Right atrium auricular region (tissue), 2 donors: ENCODE measurements around the gene GPC2. TPM values are rescaled to one million over a fixed set of nuclear protein-coding genes. Genes with fewer than 3 reads are reported as not detected.
"Not testable (repeated sequence)": the region's sequence is repeated elsewhere in the genome, so short reads cannot be mapped to it uniquely, and the experiment has no call there.

Source experiments
- DNase-seq: peaks from one replicate; pipeline ENCODE4 v3.0.0-alpha.2; 2019; ENCODE audit warnings: low spot score
- H3K27ac ChIP-seq, 2 donors: fragments of 200-600 bp; sonication (generic); 1 replicate in 1 of 2; 2 replicates in 1 of 2; pipeline ENCODE4 v1.5.1; 2016 to 2019
- H3K27me3 ChIP-seq, 2 donors: fragments of 200-600 bp; sonication (generic); one replicate each; pipeline versions ENCODE4 v1.5.1 to v1.6.0; 2017 to 2019
- H3K36me3 ChIP-seq: fragments of 200-600 bp; sonication (generic); one replicate; pipeline ENCODE4 v1.5.1; 2016
- H3K4me1 ChIP-seq, 2 donors: fragments of 200-600 bp; sonication (generic); one replicate each; pipeline versions ENCODE4 v1.5.1 to v1.6.0; 2017 to 2019
- H3K4me3 ChIP-seq, 2 donors: fragments of 200-600 bp; sonication (generic); 1 replicate in 1 of 2; 2 replicates in 1 of 2; pipeline ENCODE4 v1.5.1; 2017 to 2019; ENCODE audit warnings: mild to moderate bottlenecking in 1 of 2, moderate library complexity in 1 of 2
- H3K9me3 ChIP-seq, 2 donors: fragments of 200-600 bp; sonication (generic); one replicate each; pipeline ENCODE4 v1.5.1; 2019
- total RNA-seq, 2 donors: library from RNA; depleted of rRNA; stranded (reverse); fragments of >200 nt; gene quantifications; one replicate each; pipeline ENCODE4 v1.1.0, GENCODE V29; 2016
- TF ChIP-seq, protein P1 (sequence below), 2 donors: fragments of 200-600 bp; sonication (generic); IDR thresholded peaks; one replicate each; pipeline ENCODE4 v1.5.1; 2019; ENCODE audit warnings: antibody characterized with exemption in 2 of 2

The GPC2 gene
- total RNA-seq, 2 donors from 2014 or later = 0.12 TPM; not detected in 1

DNA sequence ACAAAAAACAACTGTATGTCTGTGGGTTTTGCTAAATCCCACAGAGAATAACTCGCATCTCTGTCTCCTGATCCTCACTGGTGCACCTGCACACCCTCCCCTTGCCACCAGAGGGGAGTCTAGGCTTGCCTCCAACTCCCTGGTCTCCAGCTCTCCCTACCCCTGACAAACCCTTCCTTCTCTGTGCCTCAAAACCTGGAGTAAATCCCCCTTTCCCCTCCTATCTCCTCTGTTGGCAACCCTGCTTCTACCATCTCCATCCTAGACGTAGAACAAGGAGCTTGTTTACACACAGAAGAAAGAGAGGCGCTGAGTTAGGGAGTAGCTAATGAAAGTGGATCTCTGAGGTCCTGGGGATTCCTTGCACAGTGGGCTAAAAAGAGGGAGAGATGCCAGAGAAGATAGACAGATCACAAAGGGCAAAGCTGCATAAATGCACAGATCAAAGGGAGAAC, 44.5 kb downstream of the GPC2 start:
- H3K9me3 ChIP-seq = no peaks in the 10 kb centered on the region
- H3K36me3 ChIP-seq = no peaks in the 10 kb centered on the region
- peaks cover 0 to 15% of the 10 kb centered on the region in 2 donors for H3K4me1 ChIP-seq
- TF ChIP-seq, protein P1, sequence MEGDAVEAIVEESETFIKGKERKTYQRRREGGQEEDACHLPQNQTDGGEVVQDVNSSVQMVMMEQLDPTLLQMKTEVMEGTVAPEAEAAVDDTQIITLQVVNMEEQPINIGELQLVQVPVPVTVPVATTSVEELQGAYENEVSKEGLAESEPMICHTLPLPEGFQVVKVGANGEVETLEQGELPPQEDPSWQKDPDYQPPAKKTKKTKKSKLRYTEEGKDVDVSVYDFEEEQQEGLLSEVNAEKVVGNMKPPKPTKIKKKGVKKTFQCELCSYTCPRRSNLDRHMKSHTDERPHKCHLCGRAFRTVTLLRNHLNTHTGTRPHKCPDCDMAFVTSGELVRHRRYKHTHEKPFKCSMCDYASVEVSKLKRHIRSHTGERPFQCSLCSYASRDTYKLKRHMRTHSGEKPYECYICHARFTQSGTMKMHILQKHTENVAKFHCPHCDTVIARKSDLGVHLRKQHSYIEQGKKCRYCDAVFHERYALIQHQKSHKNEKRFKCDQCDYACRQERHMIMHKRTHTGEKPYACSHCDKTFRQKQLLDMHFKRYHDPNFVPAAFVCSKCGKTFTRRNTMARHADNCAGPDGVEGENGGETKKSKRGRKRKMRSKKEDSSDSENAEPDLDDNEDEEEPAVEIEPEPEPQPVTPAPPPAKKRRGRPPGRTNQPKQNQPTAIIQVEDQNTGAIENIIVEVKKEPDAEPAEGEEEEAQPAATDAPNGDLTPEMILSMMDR (IDR thresholded peaks at IDR 0.05) = peak; percentile 42 to 82
- H3K4me3 ChIP-seq = no peak overlapping the region
- DNase-seq = no peak
- no peaks in the 10 kb centered on the region for H3K27me3 ChIP-seq
- no peak overlapping the region for H3K27ac ChIP-seq

DNA sequence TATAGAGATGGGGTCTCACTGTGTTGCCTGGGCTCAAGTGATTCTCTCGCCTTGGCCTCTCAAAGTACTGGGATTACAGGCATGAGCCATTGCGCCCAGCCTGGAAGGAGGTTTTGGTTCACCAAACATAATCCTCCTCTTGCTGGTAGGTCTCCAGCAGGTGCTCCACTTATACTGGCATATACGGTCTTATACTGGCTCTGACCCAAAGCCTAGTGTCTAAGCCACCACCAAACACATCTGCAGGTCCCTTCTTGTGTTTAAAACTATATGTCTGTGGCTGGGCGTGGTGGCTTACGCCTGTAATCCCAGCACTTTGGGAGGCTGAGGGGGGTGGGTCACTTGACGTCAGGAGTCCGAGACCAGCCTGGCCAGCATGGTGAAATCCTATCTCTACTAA, 45.1 kb downstream of the GPC2 start:
- Histone ChIP-seq H3K4me1 (peaks cover 0 to 16% of the 10 kb centered on the region in 2 donors), H3K9me3 (no peaks in the 10 kb centered on the region), H3K27ac (no peak overlapping the region), H3K4me3 (no peak overlapping the region), H3K36me3 (no peaks in the 10 kb centered on the region), H3K27me3 (no peaks in the 10 kb centered on the region)
- TF ChIP-seq, protein P1 (IDR thresholded peaks at IDR 0.05) = no peak
- no peak for DNase-seq

DNA sequence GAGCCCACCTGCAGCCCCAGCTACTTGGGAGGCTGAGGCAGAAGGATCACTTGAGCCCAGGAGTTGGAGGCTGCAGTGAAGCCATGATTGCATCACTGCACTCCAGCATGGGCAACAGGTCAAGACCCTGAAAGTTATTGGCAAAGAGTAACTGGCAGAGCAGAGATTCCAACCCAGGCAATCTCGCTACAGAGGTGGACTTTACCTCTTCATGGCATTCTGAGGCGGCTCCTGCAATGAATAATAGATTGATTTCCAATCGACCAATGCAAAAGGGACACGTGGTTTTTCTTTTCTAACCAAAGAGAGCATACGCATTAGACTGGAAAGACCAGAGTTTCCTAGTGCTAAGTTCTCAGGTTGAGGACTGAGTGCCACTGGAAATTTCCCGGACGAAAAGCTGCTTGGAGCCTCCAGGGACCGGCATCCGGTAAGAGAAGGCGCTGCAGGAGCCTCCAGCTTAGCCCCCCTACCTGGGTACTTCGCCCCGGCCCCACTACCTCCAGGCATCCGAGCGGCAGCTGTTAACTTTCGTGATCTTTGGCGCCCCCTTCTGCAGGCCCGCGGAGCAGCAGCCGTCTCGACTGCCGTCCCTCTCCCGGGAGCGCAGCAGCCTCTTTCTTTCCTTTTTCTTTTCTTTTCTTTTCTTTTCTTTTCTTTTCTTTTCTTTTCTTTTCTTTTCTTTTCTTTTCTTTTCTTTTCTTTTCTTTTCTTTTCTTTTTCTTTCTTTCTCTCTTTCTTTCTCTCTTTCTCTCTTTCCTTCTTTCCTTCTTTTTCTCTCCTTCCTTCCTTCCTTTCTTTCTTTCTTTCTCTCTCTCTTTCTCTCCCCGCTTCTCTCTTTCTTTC, 46.4 kb downstream of the GPC2 start:
- Histone ChIP-seq H3K27ac (no peak overlapping the region), H3K4me3 (no peak overlapping the region), H3K27me3 (no peaks in the 10 kb centered on the region), H3K36me3 (no peaks in the 10 kb centered on the region), H3K4me1 (peaks cover 0 to 23% of the 10 kb centered on the region in 2 donors), H3K9me3 (no peaks in the 10 kb centered on the region)
- TF ChIP-seq, protein P1 (IDR thresholded peaks at IDR 0.05) = peak; percentile 76 to 91
- DNase-seq = peak; percentile 70

DNA sequence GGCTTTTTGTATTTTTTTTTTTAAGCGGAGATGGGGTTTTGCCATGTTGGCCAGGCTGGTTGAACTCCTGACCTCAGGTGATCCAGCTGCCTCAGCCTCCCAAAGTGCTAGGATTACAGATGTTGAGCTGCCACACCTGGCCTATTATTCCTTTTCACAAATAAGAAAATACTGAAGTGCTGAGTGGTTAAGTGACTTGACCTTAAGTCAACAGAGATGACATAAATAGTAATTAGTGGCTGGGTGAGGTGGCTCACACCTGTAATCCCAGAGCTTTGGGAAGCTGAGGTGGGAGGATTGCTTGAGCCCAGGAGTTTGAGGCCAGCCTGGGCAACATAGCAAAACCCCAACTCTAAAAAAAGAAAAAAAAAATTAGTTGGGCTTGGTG, 47.0 kb downstream of the GPC2 start:
- not testable (repeated sequence) for H3K27me3 ChIP-seq, H3K9me3 ChIP-seq, H3K27ac ChIP-seq, H3K4me3 ChIP-seq, DNase-seq, H3K36me3 ChIP-seq
- peaks cover 0 to 29% of the 10 kb centered on the region in 2 donors for H3K4me1 ChIP-seq

DNA sequence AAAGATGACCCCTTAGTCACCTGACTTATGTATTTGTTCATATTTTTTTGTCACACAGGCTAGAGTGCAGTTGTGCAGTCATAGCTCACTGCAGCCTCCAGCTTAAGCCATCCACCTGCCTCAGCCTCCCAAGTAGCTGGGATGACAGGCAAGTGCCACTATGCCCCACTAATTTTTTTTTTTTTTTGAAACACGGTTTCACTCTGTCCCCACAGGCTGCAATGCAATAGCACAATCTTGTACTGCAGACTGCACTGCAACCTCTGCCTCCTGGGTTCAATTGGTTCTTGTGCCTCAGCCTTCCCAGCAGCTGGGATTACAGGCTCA, 48.6 kb downstream of the GPC2 start:
- peaks cover 0 to 34% of the 10 kb centered on the region in 2 donors for H3K4me1 ChIP-seq
- no peak for DNase-seq
- H3K36me3 ChIP-seq = no peaks in the 10 kb centered on the region
- TF ChIP-seq, protein P1 (IDR thresholded peaks at IDR 0.05) = no peak
- no peaks in the 10 kb centered on the region for H3K9me3 ChIP-seq
- H3K4me3 ChIP-seq = no peak overlapping the region
- no peaks in the 10 kb centered on the region for H3K27me3 ChIP-seq
- H3K27ac ChIP-seq = no peak overlapping the region

DNA sequence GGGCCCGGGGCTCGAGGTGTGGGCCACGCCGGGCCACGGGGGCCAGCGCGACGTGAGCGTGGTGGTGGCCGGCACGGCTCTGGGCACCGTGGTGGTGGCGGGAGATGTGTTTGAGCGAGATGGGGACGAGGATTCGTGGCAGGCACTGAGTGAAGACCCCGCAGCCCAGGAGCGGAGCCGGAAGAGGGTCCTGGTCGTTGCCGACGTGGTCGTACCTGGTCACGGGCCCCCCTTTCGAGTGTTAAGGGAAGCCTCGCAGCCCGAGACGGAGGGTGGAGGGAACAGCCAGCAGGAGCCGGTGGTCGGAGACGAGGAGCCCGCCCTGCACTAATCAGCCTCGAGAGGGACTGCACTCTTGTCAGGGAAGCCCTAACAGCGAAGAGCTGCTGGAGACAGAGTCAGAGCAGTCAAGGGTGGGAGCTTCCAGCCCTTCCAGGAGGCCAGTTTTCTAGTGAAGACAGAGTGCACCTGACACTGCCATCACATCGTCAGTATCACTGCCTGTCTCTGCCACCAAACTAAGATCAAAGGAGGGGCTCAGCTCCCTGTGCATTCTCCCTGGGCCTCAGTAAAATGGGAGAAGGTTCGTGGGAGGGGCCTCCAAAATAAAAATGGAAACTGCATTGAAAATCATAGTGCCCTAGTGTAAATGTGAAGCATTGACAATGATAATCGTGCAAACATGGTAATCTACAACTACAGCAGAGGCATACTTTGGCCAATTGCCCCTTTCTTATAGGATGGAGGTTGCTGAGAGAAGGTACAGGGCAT, 49.1 kb downstream of the GPC2 start:
- TF ChIP-seq, protein P1 (IDR thresholded peaks at IDR 0.05) = no peak
- no peaks in the 10 kb centered on the region for H3K27me3 ChIP-seq
- H3K4me3 ChIP-seq = peak overlapping the region; percentile 88 to 94
- peak overlapping the region; percentile 95 to 97 for H3K27ac ChIP-seq
- no peaks in the 10 kb centered on the region for H3K9me3 ChIP-seq
- H3K4me1 ChIP-seq = peaks cover 0 to 34% of the 10 kb centered on the region in 2 donors
- no peak for DNase-seq
- H3K36me3 ChIP-seq = no peaks in the 10 kb centered on the region
